ENCODE measurements around the gene GNB1. TPM values are rescaled to one million over a fixed set of nuclear protein-coding genes. Genes with fewer than 3 reads are reported as not detected.

Gene GNB1
- total RNA-seq, 4 donors from 2014 or later: 112 to 266 (median 236) TPM

GRCh38 chr1:1908506-1908791 lies 17.6 kb upstream of the GNB1 start:
- H3K36me3 ChIP-seq: no peaks in the 10 kb centered on the region
- TF ChIP-seq POLR2A (IDR thresholded peaks at IDR 0.05) (no peak), CTCF (IDR thresholded peaks at IDR 0.05) (no peak)
- DNase-seq: peak in 1 of 3 donors; percentile 70
- peak overlapping the region; percentile 76 to 97 (median 92) for H3K4me3 ChIP-seq
- H3K4me1 ChIP-seq: peaks cover 3 to 22% (median 15%) of the 10 kb centered on the region in 4 donors
- no peaks in the 10 kb centered on the region for H3K9me3 ChIP-seq
- peak overlapping the region; percentile 94 to 97 (median 94) for H3K27ac ChIP-seq
- H3K27me3 ChIP-seq: no peaks in the 10 kb centered on the region

- H3K27ac ChIP-seq: peak overlapping the region in 2 of 4 donors; percentile 6 to 29
- H3K4me3 ChIP-seq: no peak overlapping the region
- no peaks in the 10 kb centered on the region for H3K27me3 ChIP-seq
- TF ChIP-seq POLR2A (IDR thresholded peaks at IDR 0.05): no peak
- TF ChIP-seq CTCF (IDR thresholded peaks at IDR 0.05): no peak
- peak; percentile 36 to 64 (median 49) for DNase-seq
- peaks cover 3 to 22% (median 15%) of the 10 kb centered on the region in 4 donors for H3K4me1 ChIP-seq
- no peaks in the 10 kb centered on the region for H3K36me3 ChIP-seq
- no peaks in the 10 kb centered on the region for H3K9me3 ChIP-seq
Measured at GRCh38 chr1:1907098-1907736, 16.3 kb upstream of the GNB1 start.

GRCh38 chr1:1906185-1907097 lies 15.6 kb upstream of the GNB1 start:
- no peaks in the 10 kb centered on the region for H3K27me3 ChIP-seq
- H3K9me3 ChIP-seq: no peaks in the 10 kb centered on the region
- H3K4me3 ChIP-seq: no peak overlapping the region
- no peak for TF ChIP-seq POLR2A (IDR thresholded peaks at IDR 0.05)
- peak; percentile 84 to 96 (median 92) for TF ChIP-seq CTCF (IDR thresholded peaks at IDR 0.05)
- H3K27ac ChIP-seq: peak overlapping the region in 2 of 4 donors; percentile 6 to 29
- DNase-seq: peak; percentile 80 to 92 (median 86)
- no peaks in the 10 kb centered on the region for H3K36me3 ChIP-seq
- peaks cover 3 to 28% (median 15%) of the 10 kb centered on the region in 4 donors for H3K4me1 ChIP-seq

- no peaks in the 10 kb centered on the region for H3K36me3 ChIP-seq
- no peak overlapping the region for H3K4me3 ChIP-seq
- no peaks in the 10 kb centered on the region for H3K27me3 ChIP-seq
- peaks cover 0 to 29% (median 6%) of the 10 kb centered on the region in 4 donors for H3K4me1 ChIP-seq
- H3K27ac ChIP-seq: no peak overlapping the region
- H3K9me3 ChIP-seq: no peaks in the 10 kb centered on the region
- DNase-seq: no peak
- no peak for TF ChIP-seq POLR2A (IDR thresholded peaks at IDR 0.05)
- no peak for TF ChIP-seq CTCF (IDR thresholded peaks at IDR 0.05)
Measured at GRCh38 chr1:1903224-1903623, 12.3 kb upstream of the GNB1 start.

- DNase-seq: peak in 1 of 3 donors; percentile 49
- H3K4me1 ChIP-seq: peaks cover 0 to 26% (median 0%) of the 10 kb centered on the region in 4 donors
- no peaks in the 10 kb centered on the region for H3K36me3 ChIP-seq
- H3K4me3 ChIP-seq: no peak overlapping the region
- H3K27me3 ChIP-seq: no peaks in the 10 kb centered on the region
- TF ChIP-seq CTCF (IDR thresholded peaks at IDR 0.05) (no peak), POLR2A (IDR thresholded peaks at IDR 0.05) (no peak)
- no peaks in the 10 kb centered on the region for H3K9me3 ChIP-seq
- H3K27ac ChIP-seq: peak overlapping the region in 1 of 4 donors; percentile 25
Measured at GRCh38 chr1:1901641-1902294, 10.9 kb upstream of the GNB1 start.
